Measurements from ENCODE around the gene BMERB1. TPM values are rescaled to one million over a fixed set of nuclear protein-coding genes. Genes with fewer than 3 reads are reported as not detected.
"Not testable (repeated sequence)": the region's sequence is repeated elsewhere in the genome, so short reads cannot be mapped to it uniquely, and the experiment has no call there.

The BMERB1 gene
- polyA plus RNA-seq, 1 donor = 11.1 TPM

GRCh38 chr16:15573274-15573895 is 139.0 kb downstream of the BMERB1 start:
- Histone ChIP-seq H3K4me1 (ENCODE audit: control insufficient read depth, insufficient read depth, low read length) (peaks cover 4% of the 10 kb centered on the region), H3K36me3 (ENCODE audit: control insufficient read depth, insufficient read depth, low read length) (no peaks in the 10 kb centered on the region), H3K9me3 (ENCODE audit: control insufficient read depth, low read depth, low read length) (no peaks in the 10 kb centered on the region), H3K27ac (ENCODE audit: low read length) (no peak overlapping the region), H3K4me3 (ENCODE audit: low read length) (no peak overlapping the region), H3K27me3 (ENCODE audit: control insufficient read depth, insufficient read depth, low read length) (no peaks in the 10 kb centered on the region)
- DNase-seq = no peak
- 80% methylated on average over 1 of the region's 7 CpGs for WGBS (ENCODE audit: insufficient coverage, low lambda C conversion rate)

- H3K4me3 ChIP-seq (ENCODE audit: low read length); H3K27ac ChIP-seq (ENCODE audit: low read length): not testable (repeated sequence)
- WGBS (ENCODE audit: insufficient coverage, low lambda C conversion rate) = 100% methylated on average over 1 of the region's 11 CpGs
Measured at GRCh38 chr16:15573896-15574613, 139.7 kb downstream of the BMERB1 start.

GRCh38 chr16:15574614-15574948 is 140.2 kb downstream of the BMERB1 start:
- 80% methylated on average over 1 of the region's 10 CpGs for whole genome bisulfite sequencing (ENCODE audit: insufficient coverage, low lambda C conversion rate)
- no peak overlapping the region for H3K4me3 ChIP-seq (ENCODE audit: low read length)
- peaks cover 4% of the 10 kb centered on the region for H3K4me1 ChIP-seq (ENCODE audit: control insufficient read depth, insufficient read depth, low read length)
- H3K27me3 ChIP-seq (ENCODE audit: control insufficient read depth, insufficient read depth, low read length) = no peaks in the 10 kb centered on the region
- no peak for DNase-seq
- no peaks in the 10 kb centered on the region for H3K36me3 ChIP-seq (ENCODE audit: control insufficient read depth, insufficient read depth, low read length)
- no peaks in the 10 kb centered on the region for H3K9me3 ChIP-seq (ENCODE audit: control insufficient read depth, low read depth, low read length)
- H3K27ac ChIP-seq (ENCODE audit: low read length) = no peak overlapping the region

More at GRCh38 chr16:15573896-15574613, 139.7 kb downstream of the BMERB1 start:
- H3K36me3 ChIP-seq (ENCODE audit: control insufficient read depth, insufficient read depth, low read length); DNase-seq; H3K27me3 ChIP-seq (ENCODE audit: control insufficient read depth, insufficient read depth, low read length); H3K4me1 ChIP-seq (ENCODE audit: control insufficient read depth, insufficient read depth, low read length); H3K9me3 ChIP-seq (ENCODE audit: control insufficient read depth, low read depth, low read length): not testable (repeated sequence)

- H3K27me3 ChIP-seq (ENCODE audit: control insufficient read depth, insufficient read depth, low read length) = no peaks in the 10 kb centered on the region
- H3K4me1 ChIP-seq (ENCODE audit: control insufficient read depth, insufficient read depth, low read length) = peaks cover 4% of the 10 kb centered on the region
- H3K27ac ChIP-seq (ENCODE audit: low read length) = no peak overlapping the region
- H3K9me3 ChIP-seq (ENCODE audit: control insufficient read depth, low read depth, low read length) = no peaks in the 10 kb centered on the region
- no peak overlapping the region for H3K4me3 ChIP-seq (ENCODE audit: low read length)
- no peaks in the 10 kb centered on the region for H3K36me3 ChIP-seq (ENCODE audit: control insufficient read depth, insufficient read depth, low read length)
- DNase-seq = no peak
- WGBS (ENCODE audit: insufficient coverage, low lambda C conversion rate) = no CpG with 5 or more reads among the region's 4 CpGs
Measured at GRCh38 chr16:15575293-15576049, 141.1 kb downstream of the BMERB1 start.

GRCh38 chr16:15576960-15577958 is 142.9 kb downstream of the BMERB1 start:
- Histone ChIP-seq H3K36me3 (ENCODE audit: control insufficient read depth, insufficient read depth, low read length) (no peaks in the 10 kb centered on the region), H3K4me3 (ENCODE audit: low read length) (no peak overlapping the region), H3K27me3 (ENCODE audit: control insufficient read depth, insufficient read depth, low read length) (no peaks in the 10 kb centered on the region), H3K9me3 (ENCODE audit: control insufficient read depth, low read depth, low read length) (no peaks in the 10 kb centered on the region), H3K4me1 (ENCODE audit: control insufficient read depth, insufficient read depth, low read length) (no peaks in the 10 kb centered on the region), H3K27ac (ENCODE audit: low read length) (no peak overlapping the region)
- WGBS (ENCODE audit: insufficient coverage, low lambda C conversion rate) = 90% methylated on average over 2 of the region's 20 CpGs
- DNase-seq = no peak

- Histone ChIP-seq H3K4me1 (ENCODE audit: control insufficient read depth, insufficient read depth, low read length) (no peaks in the 10 kb centered on the region), H3K27ac (ENCODE audit: low read length) (no peak overlapping the region), H3K4me3 (ENCODE audit: low read length) (no peak overlapping the region), H3K36me3 (ENCODE audit: control insufficient read depth, insufficient read depth, low read length) (no peaks in the 10 kb centered on the region), H3K9me3 (ENCODE audit: control insufficient read depth, low read depth, low read length) (no peaks in the 10 kb centered on the region), H3K27me3 (ENCODE audit: control insufficient read depth, insufficient read depth, low read length) (no peaks in the 10 kb centered on the region)
- no CpG with 5 or more reads among the region's 4 CpGs for WGBS (ENCODE audit: insufficient coverage, low lambda C conversion rate)
- no peak for DNase-seq
Measured at GRCh38 chr16:15578824-15579223, 144.4 kb downstream of the BMERB1 start.

- H3K9me3 ChIP-seq (ENCODE audit: control insufficient read depth, low read depth, low read length) = no peaks in the 10 kb centered on the region
- no CpG with 5 or more reads among the region's 10 CpGs for WGBS (ENCODE audit: insufficient coverage, low lambda C conversion rate)
Measured at GRCh38 chr16:15581127-15581815, 146.9 kb downstream of the BMERB1 start.

GRCh38 chr16:15583526-15583925 is 149.1 kb downstream of the BMERB1 start:
- WGBS (ENCODE audit: insufficient coverage, low lambda C conversion rate) = 100% methylated on average over 2 of the region's 4 CpGs
- Histone ChIP-seq H3K36me3 (ENCODE audit: control insufficient read depth, insufficient read depth, low read length) (peaks cover 4% of the 10 kb centered on the region), H3K4me3 (ENCODE audit: low read length) (no peak overlapping the region), H3K4me1 (ENCODE audit: control insufficient read depth, insufficient read depth, low read length) (no peaks in the 10 kb centered on the region), H3K27ac (ENCODE audit: low read length) (no peak overlapping the region), H3K27me3 (ENCODE audit: control insufficient read depth, insufficient read depth, low read length) (no peaks in the 10 kb centered on the region), H3K9me3 (ENCODE audit: control insufficient read depth, low read depth, low read length) (peaks cover 6% of the 10 kb centered on the region)
- DNase-seq = no peak

More at GRCh38 chr16:15581127-15581815, 146.9 kb downstream of the BMERB1 start:
- no peaks in the 10 kb centered on the region for H3K27me3 ChIP-seq (ENCODE audit: control insufficient read depth, insufficient read depth, low read length)
- H3K4me1 ChIP-seq (ENCODE audit: control insufficient read depth, insufficient read depth, low read length) = no peaks in the 10 kb centered on the region
- H3K4me3 ChIP-seq (ENCODE audit: low read length) = no peak overlapping the region
- H3K27ac ChIP-seq (ENCODE audit: low read length) = no peak overlapping the region
- H3K36me3 ChIP-seq (ENCODE audit: control insufficient read depth, insufficient read depth, low read length) = no peaks in the 10 kb centered on the region
- no peak for DNase-seq

GRCh38 chr16:15585956-15586355 is 151.6 kb downstream of the BMERB1 start:
- no peak overlapping the region for H3K4me3 ChIP-seq (ENCODE audit: low read length)
- peaks cover 7% of the 10 kb centered on the region for H3K36me3 ChIP-seq (ENCODE audit: control insufficient read depth, insufficient read depth, low read length)
- peaks cover 6% of the 10 kb centered on the region for H3K9me3 ChIP-seq (ENCODE audit: control insufficient read depth, low read depth, low read length)
- H3K4me1 ChIP-seq (ENCODE audit: control insufficient read depth, insufficient read depth, low read length) = peaks cover 4% of the 10 kb centered on the region
- DNase-seq = no peak
- no peaks in the 10 kb centered on the region for H3K27me3 ChIP-seq (ENCODE audit: control insufficient read depth, insufficient read depth, low read length)
- no peak overlapping the region for H3K27ac ChIP-seq (ENCODE audit: low read length)
- WGBS (ENCODE audit: insufficient coverage, low lambda C conversion rate) = 91% methylated on average over 1 of the region's 1 CpG
